ENCODE data around the gene CRYBA4. TPM values are rescaled to one million over a fixed set of nuclear protein-coding genes. Genes with fewer than 3 reads are reported as not detected.

CRYBA4 gene
- total RNA-seq, 1 experiment from 2014 or later = not detected

DNA sequence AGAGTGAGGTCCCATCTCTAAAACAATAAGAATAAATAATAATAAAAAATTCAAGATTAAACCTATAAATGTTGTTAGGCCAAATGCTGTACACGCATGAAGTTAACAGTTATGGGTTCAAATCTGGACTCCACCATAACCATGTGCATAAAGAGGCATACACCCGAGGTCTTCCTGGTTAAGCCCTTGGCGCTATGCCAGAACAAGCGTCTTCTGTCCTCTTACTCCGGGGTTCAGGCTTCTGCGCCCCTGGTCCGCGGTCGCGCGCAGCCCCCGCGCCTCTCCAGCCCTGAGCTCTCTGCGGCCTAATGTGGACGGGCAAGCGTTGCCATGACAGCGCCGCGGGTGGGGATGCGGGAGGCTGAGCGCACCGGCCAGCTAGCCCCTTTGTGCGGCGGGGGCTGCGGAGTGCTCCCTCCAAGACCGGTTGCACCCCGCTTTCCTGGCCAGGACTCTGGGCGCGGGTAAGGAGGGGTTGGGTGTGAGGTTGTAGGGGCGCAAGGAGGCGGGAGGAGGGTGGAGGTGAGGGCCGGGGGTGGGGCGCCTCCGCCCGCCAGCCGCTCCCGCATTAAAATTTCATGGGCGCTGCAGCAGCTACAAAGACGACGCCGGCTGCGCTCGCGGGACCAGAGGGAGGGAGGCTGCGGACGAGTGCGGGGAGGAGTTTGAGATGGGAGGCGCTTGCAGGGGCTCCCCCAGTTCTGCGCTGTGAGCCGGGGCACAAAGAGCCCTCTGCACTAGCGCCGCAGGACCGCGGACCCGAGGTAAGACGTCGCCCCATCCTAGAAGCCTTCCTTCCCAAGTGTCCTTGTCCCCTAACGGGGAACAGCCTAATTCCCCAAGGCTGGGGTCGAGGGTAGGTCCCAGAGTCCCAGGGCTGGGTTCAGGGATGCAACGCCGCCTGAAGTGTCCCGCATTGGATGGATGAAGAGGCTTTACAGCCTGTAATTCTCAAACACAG, 35.4 kb downstream of the CRYBA4 start, which contains the start of gene MIAT:
Gene MIAT, plus strand, starts transcription at position 698 of the 961 bp plus-strand sequence.
- H3K27ac ChIP-seq (ENCODE audit: low read length) = no peak within 1 kb of the TSS
- H3K9me3 ChIP-seq (ENCODE audit: control insufficient read depth, insufficient read depth, low read depth, low read length) = no peaks in the 10 kb centered on the region
- in situ Hi-C loops (cut with HindIII; ENCODE audit: low pct_unique_long_range_greater_than_20kb, low sequenced_read_pairs) = no loop called here
- H3K36me3 ChIP-seq (ENCODE audit: control insufficient read depth, insufficient read depth, low read length) = no peaks in the 10 kb centered on the region
- H3K27me3 ChIP-seq (ENCODE audit: control insufficient read depth, insufficient read depth, low read length) = peaks cover 3% of the 10 kb centered on the region; the same call in 1 of the 2 replicates
- intact Hi-C loops (cut with micrococcal nuclease; ENCODE audit: unreplicated experiment) = no loop called here
- TF ChIP-seq, protein P1, sequence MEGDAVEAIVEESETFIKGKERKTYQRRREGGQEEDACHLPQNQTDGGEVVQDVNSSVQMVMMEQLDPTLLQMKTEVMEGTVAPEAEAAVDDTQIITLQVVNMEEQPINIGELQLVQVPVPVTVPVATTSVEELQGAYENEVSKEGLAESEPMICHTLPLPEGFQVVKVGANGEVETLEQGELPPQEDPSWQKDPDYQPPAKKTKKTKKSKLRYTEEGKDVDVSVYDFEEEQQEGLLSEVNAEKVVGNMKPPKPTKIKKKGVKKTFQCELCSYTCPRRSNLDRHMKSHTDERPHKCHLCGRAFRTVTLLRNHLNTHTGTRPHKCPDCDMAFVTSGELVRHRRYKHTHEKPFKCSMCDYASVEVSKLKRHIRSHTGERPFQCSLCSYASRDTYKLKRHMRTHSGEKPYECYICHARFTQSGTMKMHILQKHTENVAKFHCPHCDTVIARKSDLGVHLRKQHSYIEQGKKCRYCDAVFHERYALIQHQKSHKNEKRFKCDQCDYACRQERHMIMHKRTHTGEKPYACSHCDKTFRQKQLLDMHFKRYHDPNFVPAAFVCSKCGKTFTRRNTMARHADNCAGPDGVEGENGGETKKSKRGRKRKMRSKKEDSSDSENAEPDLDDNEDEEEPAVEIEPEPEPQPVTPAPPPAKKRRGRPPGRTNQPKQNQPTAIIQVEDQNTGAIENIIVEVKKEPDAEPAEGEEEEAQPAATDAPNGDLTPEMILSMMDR (IDR thresholded peaks at IDR 0.05) = no peak
- no peak for TF ChIP-seq TCF7L2 (IDR thresholded peaks at IDR 0.05; ENCODE audit: low read depth, low read length)
- TF ChIP-seq POLR2AphosphoS5 (IDR thresholded peaks at IDR 0.05; ENCODE audit: low read depth, low read length) = no peak
- ChIA-PET CTCF (interaction anchor here (0.6 kb wide), 1 partner anchor 290 kb away, joined by 3 read pairs; no protein-coding TSS in a partner anchor), POLR2A (no interaction called here)
- no TSS peak for BruUV-seq (replicated peaks)
- ATAC-seq (peak; percentile 46; the same call in 1 of the 2 replicates), DNase-seq (ENCODE audit: low read depth, low spot score) (no peak)
- peak within 1 kb of the TSS; percentile 18 to 27; a peak in 1 of 4 replicates for H3K4me3 ChIP-seq (ENCODE audit: low read depth in 2 of 2, low read length in 2 of 2)
- peaks cover 4% of the 10 kb centered on the region for H3K4me1 ChIP-seq (ENCODE audit: control insufficient read depth, insufficient read depth, low read length)

DNA sequence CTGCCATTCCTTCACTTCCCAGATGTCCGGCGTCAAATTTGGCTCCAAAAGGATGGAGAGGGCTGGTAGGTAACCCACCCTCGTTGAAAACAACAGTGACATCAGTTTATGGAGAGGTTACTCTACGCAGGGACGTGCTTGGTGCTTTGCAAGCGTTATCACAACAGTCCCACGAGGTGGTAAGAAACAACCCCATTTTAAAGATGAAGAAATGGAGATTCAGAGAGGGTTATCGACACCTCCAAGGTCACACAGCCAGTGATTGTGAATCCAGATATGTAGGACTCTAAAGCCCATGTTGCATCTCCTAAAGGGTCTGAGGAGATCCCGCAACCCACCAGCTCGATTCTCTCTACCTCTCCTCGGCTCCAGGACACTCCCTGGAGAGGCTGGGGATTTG, 36.4 kb downstream of the CRYBA4 start:
- Histone ChIP-seq H3K4me1 (ENCODE audit: control insufficient read depth, insufficient read depth, low read length) (peaks cover 4% of the 10 kb centered on the region), H3K4me3 (ENCODE audit: low read depth in 2 of 2, low read length in 2 of 2) (peak overlapping the region in 1 of 2 experiments; percentile 14; a peak in 1 of 4 replicates), H3K36me3 (ENCODE audit: control insufficient read depth, insufficient read depth, low read length) (no peaks in the 10 kb centered on the region), H3K9me3 (ENCODE audit: control insufficient read depth, insufficient read depth, low read depth, low read length) (no peaks in the 10 kb centered on the region), H3K27ac (ENCODE audit: low read length) (no peak overlapping the region), H3K27me3 (ENCODE audit: control insufficient read depth, insufficient read depth, low read length) (peaks cover 3% of the 10 kb centered on the region; the same call in 1 of the 2 replicates)
- no peak; the same call in 1 of the 2 replicates for ATAC-seq
- CTCF ChIA-PET = no interaction called here
- DNase-seq (ENCODE audit: low read depth, low spot score) = no peak
- POLR2A ChIA-PET = no interaction called here
- BruUV-seq (replicated peaks) = no TSS peak
- in situ Hi-C loops (cut with HindIII; ENCODE audit: low pct_unique_long_range_greater_than_20kb, low sequenced_read_pairs) (no loop called here), intact Hi-C loops (cut with micrococcal nuclease; ENCODE audit: unreplicated experiment) (no loop called here)
- no peak for TF ChIP-seq SIN3A (IDR thresholded peaks at IDR 0.05; ENCODE audit: borderline replicate concordance, insufficient read depth, low read depth, low read length)
- TF ChIP-seq, protein P1 (IDR thresholded peaks at IDR 0.05) = no peak
- TF ChIP-seq, protein P2, sequence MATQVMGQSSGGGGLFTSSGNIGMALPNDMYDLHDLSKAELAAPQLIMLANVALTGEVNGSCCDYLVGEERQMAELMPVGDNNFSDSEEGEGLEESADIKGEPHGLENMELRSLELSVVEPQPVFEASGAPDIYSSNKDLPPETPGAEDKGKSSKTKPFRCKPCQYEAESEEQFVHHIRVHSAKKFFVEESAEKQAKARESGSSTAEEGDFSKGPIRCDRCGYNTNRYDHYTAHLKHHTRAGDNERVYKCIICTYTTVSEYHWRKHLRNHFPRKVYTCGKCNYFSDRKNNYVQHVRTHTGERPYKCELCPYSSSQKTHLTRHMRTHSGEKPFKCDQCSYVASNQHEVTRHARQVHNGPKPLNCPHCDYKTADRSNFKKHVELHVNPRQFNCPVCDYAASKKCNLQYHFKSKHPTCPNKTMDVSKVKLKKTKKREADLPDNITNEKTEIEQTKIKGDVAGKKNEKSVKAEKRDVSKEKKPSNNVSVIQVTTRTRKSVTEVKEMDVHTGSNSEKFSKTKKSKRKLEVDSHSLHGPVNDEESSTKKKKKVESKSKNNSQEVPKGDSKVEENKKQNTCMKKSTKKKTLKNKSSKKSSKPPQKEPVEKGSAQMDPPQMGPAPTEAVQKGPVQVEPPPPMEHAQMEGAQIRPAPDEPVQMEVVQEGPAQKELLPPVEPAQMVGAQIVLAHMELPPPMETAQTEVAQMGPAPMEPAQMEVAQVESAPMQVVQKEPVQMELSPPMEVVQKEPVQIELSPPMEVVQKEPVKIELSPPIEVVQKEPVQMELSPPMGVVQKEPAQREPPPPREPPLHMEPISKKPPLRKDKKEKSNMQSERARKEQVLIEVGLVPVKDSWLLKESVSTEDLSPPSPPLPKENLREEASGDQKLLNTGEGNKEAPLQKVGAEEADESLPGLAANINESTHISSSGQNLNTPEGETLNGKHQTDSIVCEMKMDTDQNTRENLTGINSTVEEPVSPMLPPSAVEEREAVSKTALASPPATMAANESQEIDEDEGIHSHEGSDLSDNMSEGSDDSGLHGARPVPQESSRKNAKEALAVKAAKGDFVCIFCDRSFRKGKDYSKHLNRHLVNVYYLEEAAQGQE (IDR thresholded peaks at IDR 0.05; ENCODE audit: insufficient read depth in 1 of 2, low read depth in 2 of 2, low read length in 1 of 2) = no peak
- TF ChIP-seq TCF7L2 (IDR thresholded peaks at IDR 0.05; ENCODE audit: low read depth, low read length) = no peak
- TF ChIP-seq POLR2AphosphoS5 (IDR thresholded peaks at IDR 0.05; ENCODE audit: low read depth, low read length) = no peak
